GM12878 (cell line): ENCODE data around the gene CMAS. TPM values are rescaled to one million over a fixed set of nuclear protein-coding genes. Genes with fewer than 3 reads are reported as not detected.

ENCODE experiments used
- ATAC-seq: fragments of 200-7000 bp; cut with Tn5 transposase; 3 replicates; pipeline ENCODE4 v1.9.1; 2020; ENCODE audit warnings: mild to moderate bottlenecking, moderate library complexity
- BruUV-seq: library from RNA; stranded (reverse); fragments of 400-500 nt; replicated peaks from 2 replicates; lab custom pipeline; 2021; lab: Mats Ljungman, UMichigan
- CTCF ChIA-PET: fragments of 300-600 bp; sonication (Branson Sonifier 250); formaldehyde crosslinking; extraction: SDS; loops from one replicate; lab custom pipeline; 2021; ENCODE audit warnings: inconsistent platforms; lab: Yijun Ruan, JAX
- POLR2A ChIA-PET: fragments of 350-600 bp; formaldehyde crosslinking; extraction: SDS; loops from one replicate; lab custom pipeline; 2021; ENCODE audit warnings: inconsistent platforms; lab: Charles Lee
- RAD21 ChIA-PET: fragments of 300-600 bp; sonication (Branson Sonifier 250); formaldehyde crosslinking; loops from one replicate; lab custom pipeline; 2023; ENCODE audit warnings: antibody characterized with exemption; ENCODE audit not compliant: unreplicated experiment; lab: Charles Lee
- SMC1A ChIA-PET: fragments of 300-600 bp; sonication (Branson Sonifier 250); formaldehyde crosslinking; loops from one replicate; lab custom pipeline; 2023; ENCODE audit not compliant: unreplicated experiment, uncharacterized antibody; lab: Charles Lee
- DNase-seq: peaks from one replicate; pipeline ENCODE4 v3.0.0-alpha.2; 2011; ENCODE audit warnings: low read depth, low spot score
- FAIRE-seq: peaks from 3 replicates; lab custom pipeline; 2011; peaks lifted over from hg19 to GRCh38; lab: Jason Lieb, UNC
- H2AFZ ChIP-seq: 2 replicates; pipeline ENCODE4 v1.6.0; 2011; ENCODE audit warnings: low read depth, low read length, control low read depth; ENCODE audit not compliant: control insufficient read depth
- H3K27ac ChIP-seq: 2 replicates; pipeline ENCODE4 v1.5.1; 2011; ENCODE audit warnings: control low read depth; ENCODE audit not compliant: control insufficient read depth, insufficient read depth
- H3K27me3 ChIP-seq, 2 experiments: replicated peaks in 1 of 2; 2 replicates each; pipeline versions ENCODE4 v1.6.0 to v1.6.1; 2011; ENCODE audit warnings: low read length in 1 of 2; ENCODE audit not compliant: control insufficient read depth in 2 of 2, insufficient read depth in 2 of 2
- H3K36me3 ChIP-seq, 2 experiments: 2 replicates each; pipeline ENCODE4 v1.5.1; 2011; ENCODE audit warnings: low read length in 1 of 2; ENCODE audit not compliant: control insufficient read depth in 2 of 2, insufficient read depth in 2 of 2
- H3K4me1 ChIP-seq: 2 replicates; pipeline ENCODE4 v1.6.1; 2011; ENCODE audit warnings: mild to moderate bottlenecking, low read length, moderate library complexity, mixed read lengths; ENCODE audit not compliant: control insufficient read depth, insufficient read depth
- H3K4me2 ChIP-seq: 2 replicates; pipeline ENCODE4 v1.6.0; 2011; ENCODE audit warnings: control low read depth; ENCODE audit not compliant: control insufficient read depth, insufficient read depth
- H3K4me3 ChIP-seq: fragments of 200-600 bp; sonication (generic); 2 replicates; pipeline ENCODE4 v1.5.1; 2016
- H3K79me2 ChIP-seq: 2 replicates; pipeline ENCODE4 v1.6.0; 2011; ENCODE audit warnings: low read length; ENCODE audit not compliant: control insufficient read depth, insufficient read depth
- H3K9ac ChIP-seq: 2 replicates; pipeline ENCODE4 v1.8.0; 2011; ENCODE audit warnings: low read length, control low read depth, mixed read lengths; ENCODE audit not compliant: control insufficient read depth, insufficient read depth
- H3K9me3 ChIP-seq: replicated peaks from 3 replicates; pipeline ENCODE4 v1.5.1; 2011; ENCODE audit warnings: mild to moderate bottlenecking, low read length; ENCODE audit not compliant: control insufficient read depth, insufficient read depth
- H4K20me1 ChIP-seq: 2 replicates; pipeline ENCODE4 v1.6.0; 2011; ENCODE audit not compliant: control insufficient read depth, insufficient read depth
- ASH2L ChIP-seq: fragments of 300-600, 200-600 bp; sonication (generic); IDR thresholded peaks from 2 replicates; pipeline ENCODE4 v1.6.1; 2017; ENCODE audit warnings: low read depth, mild to moderate bottlenecking, borderline replicate concordance
- BCLAF1 ChIP-seq: fragments of 450-650 bp; IDR thresholded peaks from 2 replicates; pipeline ENCODE4 v1.6.1; 2017; ENCODE audit warnings: antibody characterized with exemption, mild to moderate bottlenecking, moderate library complexity
- CBX3 ChIP-seq: fragments of 200-600 bp; sonication (generic); IDR thresholded peaks from 2 replicates; pipeline ENCODE4 v1.6.1; 2016; ENCODE audit warnings: low read depth, borderline replicate concordance
- CREM ChIP-seq: IDR thresholded peaks from 2 replicates; pipeline ENCODE4 v1.6.1; 2014; ENCODE audit warnings: antibody characterized with exemption, low read depth
- EGR1 ChIP-seq, 2 experiments: IDR thresholded peaks; 1 replicate in 1 of 2; 2 replicates in 1 of 2; pipeline ENCODE4 v1.6.1; 2011 to 2012; ENCODE audit warnings: low read depth in 2 of 2, low read length in 2 of 2, borderline replicate concordance in 1 of 2, mild to moderate bottlenecking in 1 of 2, moderate library complexity in 1 of 2
- GABPA ChIP-seq: IDR thresholded peaks from 2 replicates; pipeline ENCODE4 v1.6.1; 2014; ENCODE audit warnings: antibody characterized with exemption, low read depth, mild to moderate bottlenecking, inconsistent platforms
- MLLT1 ChIP-seq: fragments of 450-650 bp; IDR thresholded peaks from 2 replicates; pipeline ENCODE4 v1.6.1; 2016; ENCODE audit warnings: mild to moderate bottlenecking
- MYB ChIP-seq: fragments of 150-350 bp; IDR thresholded peaks from 2 replicates; pipeline ENCODE4 v1.6.1; 2014; ENCODE audit warnings: mild to moderate bottlenecking, low read depth, low read length, borderline replicate concordance
- NFYA ChIP-seq: IDR thresholded peaks from 2 replicates; pipeline ENCODE4 v1.6.1; 2011; ENCODE audit warnings: low read depth, mild to moderate bottlenecking, low read length, improper control_type of control experiment, borderline replicate concordance
- RAD21 ChIP-seq: IDR thresholded peaks from 2 replicates; pipeline ENCODE4 v1.6.1; 2011; ENCODE audit warnings: mild to moderate bottlenecking, low read depth, low read length, moderate library complexity; ENCODE audit not compliant: insufficient read depth
- SMARCA5 ChIP-seq: fragments of 450-650 bp; IDR thresholded peaks from 2 replicates; pipeline ENCODE4 v1.6.1; 2017; ENCODE audit warnings: mild to moderate bottlenecking
- TCF3 ChIP-seq: IDR thresholded peaks from 2 replicates; pipeline ENCODE4 v1.6.1; 2012; ENCODE audit warnings: low read depth, mild to moderate bottlenecking, low read length, borderline replicate concordance; ENCODE audit not compliant: insufficient read depth
- ZBTB4 ChIP-seq: fragments of 450-650 bp; formaldehyde crosslinking; IDR thresholded peaks from 2 replicates; pipeline ENCODE4 v1.4.0; 2022; ENCODE audit warnings: mild to moderate bottlenecking, moderate library complexity
- ZNF24 ChIP-seq: fragments of 450-650 bp; IDR thresholded peaks from 2 replicates; pipeline ENCODE4 v1.6.1; 2017; ENCODE audit warnings: antibody characterized with exemption, mild to moderate bottlenecking
- ZNF274 ChIP-seq: IDR thresholded peaks from one replicate; pipeline ENCODE4 v1.8.0; 2011; ENCODE audit not compliant: insufficient read length, insufficient read depth
- ZSCAN29 ChIP-seq: fragments of 450-650 bp; IDR thresholded peaks from 2 replicates; pipeline ENCODE4 v1.6.1; 2017; ENCODE audit warnings: mild to moderate bottlenecking, moderate library complexity
- WGBS: methylation state at CpG from one replicate; pipeline ENCODE4 v1.1.6; 2016; ENCODE audit warnings: low lambda C conversion rate; ENCODE audit not compliant: insufficient replicate concordance, insufficient coverage; ENCODE audit errors: missing lambda C conversion rate; 5-methylcytosine and 5-hydroxymethylcytosine counted together
- in situ Hi-C: fragments of 300-500 bp; cut with MboI; formaldehyde crosslinking; loops from 9 replicates; pipeline ENCODE4 v1.14.3; 2018; ENCODE audit warnings: mixed read lengths
- intact Hi-C: fragments of 100-400 bp; cut with micrococcal nuclease; formaldehyde crosslinking; loops from one replicate; pipeline ENCODE4 v1.14.2; 2022; ENCODE audit not compliant: unreplicated experiment
- polyA plus RNA-seq, 11 experiments: library from polyadenylated mRNA; depleted of rRNA in 4 of 11; unstranded in 6 of 11; stranded (reverse) in 5 of 11; fragments of >200 nt; fragmentation: Nextera tagmentation in 4 of 11; fragmentation: Illumina TruSeq in 1 of 11; extraction: Ambion mirVana in 4 of 11; extraction: Trizol in 1 of 11; gene quantifications; 1 replicate in 1 of 11; 2 replicates in 10 of 11; pipeline versions ENCODE4 v1.2.1 to v1.2.3, GENCODE V29; 2011 to 2016; ENCODE audit warnings: inconsistent platforms in 2 of 11, missing spikeins in 2 of 11, low read depth in 1 of 11
- total RNA-seq, 4 experiments: library from RNA; depleted of rRNA in 3 of 4; stranded (reverse); fragments of >200 nt in 3 of 4; fragmentation: Illumina TruSeq in 1 of 4; extraction: Trizol in 1 of 4; gene quantifications; 2 replicates each; pipeline versions ENCODE4 v1.2.1 to v1.2.3, GENCODE V29; 2013 to 2021
- TF ChIP-seq, protein P1 (sequence below): IDR thresholded peaks from 2 replicates; pipeline ENCODE4 v1.6.1; 2012; ENCODE audit warnings: low read depth, low read length, improper control_type of control experiment

CMAS gene
- total and polyA plus RNA-seq, 10 of the 15 experiments (the other 5 are each of a cell fraction or from before 2014, with no cell fraction given), result 12.9 to 73.2 (median 30.8) TPM

DNA sequence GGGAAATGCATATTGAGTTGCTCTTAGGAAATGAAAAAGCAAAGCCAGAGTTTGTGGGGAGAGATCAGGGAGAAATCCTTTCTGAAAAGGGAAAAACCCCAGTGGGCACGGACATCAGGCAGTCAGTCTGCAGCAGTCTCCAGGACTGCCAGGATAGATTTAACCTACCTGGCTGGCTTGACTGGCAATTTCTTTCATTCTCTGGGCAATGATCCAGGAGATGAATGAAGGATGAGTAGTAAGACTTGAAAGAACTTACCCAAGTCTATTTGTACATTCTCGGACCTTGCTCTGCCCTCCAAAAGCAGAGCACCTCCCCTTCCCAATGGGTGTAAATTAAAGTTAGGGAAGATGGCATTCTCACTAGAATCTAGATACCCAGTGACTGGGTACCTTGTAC is 42.9 kb downstream of the CMAS start (continued):
- TF ChIP-seq BCLAF1 (no peak), CREM (no peak), SMARCA5 (no peak)
- TF ChIP-seq, protein P1, sequence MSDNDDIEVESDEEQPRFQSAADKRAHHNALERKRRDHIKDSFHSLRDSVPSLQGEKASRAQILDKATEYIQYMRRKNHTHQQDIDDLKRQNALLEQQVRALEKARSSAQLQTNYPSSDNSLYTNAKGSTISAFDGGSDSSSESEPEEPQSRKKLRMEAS, result no peak

GRCh38 chr12:22089486-22089885 is 43.5 kb downstream of the CMAS start:
- FAIRE-seq (no peak), ATAC-seq (no peak), DNase-seq (no peak)
- Histone ChIP-seq H4K20me1 (no peaks in the 10 kb centered on the region), H3K4me2 (no peak overlapping the region), H3K9ac (no peak overlapping the region), H3K27ac (no peak overlapping the region), H3K79me2 (no peaks in the 10 kb centered on the region), H3K27me3 (no peaks in the 10 kb centered on the region), H3K9me3 (no peaks in the 10 kb centered on the region), H3K4me1 (no peaks in the 10 kb centered on the region), H3K4me3 (no peak overlapping the region), H2AFZ (no peak overlapping the region), H3K36me3 (no peaks in the 10 kb centered on the region)
- WGBS, result 18% methylated on average over 2 of the region's 2 CpGs
- in situ Hi-C loops, result no loop called here
- SMC1A ChIA-PET, result interaction anchor here (2.1 kb wide), 1 partner anchor 370 kb away, joined by 6 read pairs; no protein-coding TSS in a partner anchor
- intact Hi-C loops, result no loop called here
- no TSS peak for BruUV-seq
- RAD21 ChIA-PET, result no interaction called here
- POLR2A ChIA-PET, result no interaction called here
- CTCF ChIA-PET, result no interaction called here
- no peak for TF ChIP-seq MYB
- TF ChIP-seq ASH2L, result no peak
- no peak for TF ChIP-seq ZBTB4
- no peak for TF ChIP-seq MLLT1
- no peak for TF ChIP-seq RAD21
- no peak for TF ChIP-seq GABPA
- no peak for TF ChIP-seq TCF3
- no peak for TF ChIP-seq ZNF24
- no peak for TF ChIP-seq NFYA
- no peak for TF ChIP-seq CBX3
- TF ChIP-seq ZNF274, result no peak
- TF ChIP-seq EGR1 (IDR thresholded peaks at IDR 0.05; ENCODE audit: borderline replicate concordance in 1 of 2, low read depth in 2 of 2, low read length in 2 of 2), result no peak
- no peak for TF ChIP-seq ZSCAN29
